Mesendoderm (in vitro differentiated cells): ENCODE data around the gene RSF1.

Experiments used
- DNase-seq: peaks from one replicate; pipeline ENCODE4 v3.0.0; 2013
- H2AK5ac ChIP-seq: 2 replicates; pipeline ENCODE4 v1.6.1; 2013; ENCODE audit warnings: low read length, inconsistent platforms
- H2BK120ac ChIP-seq: 2 replicates; pipeline ENCODE4 v1.6.1; 2013; ENCODE audit warnings: low read depth, mild to moderate bottlenecking, low read length, moderate library complexity, mixed read lengths
- H2BK15ac ChIP-seq: replicated peaks from 2 replicates; pipeline ENCODE4 v1.6.1; 2013; ENCODE audit warnings: low read depth, mild to moderate bottlenecking, moderate library complexity
- H2BK5ac ChIP-seq: 2 replicates; pipeline ENCODE4 v1.6.1; 2013; ENCODE audit warnings: low read length, inconsistent platforms
- H3K18ac ChIP-seq: 2 replicates; pipeline ENCODE4 v1.6.1; 2013; ENCODE audit warnings: mild to moderate bottlenecking, low read length, mixed read lengths
- H3K23ac ChIP-seq: one replicate; pipeline ENCODE4 v1.6.1; 2013; ENCODE audit warnings: low read length
- H3K27ac ChIP-seq: 2 replicates; pipeline ENCODE4 v1.5.1; 2013; ENCODE audit warnings: low read depth, mild to moderate bottlenecking, inconsistent platforms, low read length, moderate library complexity
- H3K27me3 ChIP-seq: 2 replicates; pipeline ENCODE4 v1.6.1; 2013; ENCODE audit warnings: low read length, control low read depth, mild to moderate bottlenecking, inconsistent platforms; ENCODE audit not compliant: insufficient read depth, poor library complexity
- H3K36me3 ChIP-seq: 2 replicates; pipeline ENCODE4 v1.6.1; 2013; ENCODE audit warnings: low read length, inconsistent platforms; ENCODE audit not compliant: control insufficient read depth, insufficient read depth
- H3K4ac ChIP-seq: one replicate; pipeline ENCODE4 v1.6.1; 2013; ENCODE audit warnings: low read depth, mild to moderate bottlenecking, low read length, moderate library complexity
- H3K4me1 ChIP-seq: 2 replicates; pipeline ENCODE4 v1.6.1; 2013; ENCODE audit warnings: low read depth, low read length, inconsistent platforms; ENCODE audit not compliant: control insufficient read depth
- H3K4me2 ChIP-seq: 2 replicates; pipeline ENCODE4 v1.6.1; 2013; ENCODE audit warnings: low read length
- H3K4me3 ChIP-seq: 2 replicates; pipeline ENCODE4 v1.5.1; 2013; ENCODE audit warnings: mild to moderate bottlenecking, low read length
- H3K56ac ChIP-seq: one replicate; pipeline ENCODE4 v1.6.1; 2013; ENCODE audit warnings: low read length
- H3K79me1 ChIP-seq: 2 replicates; pipeline ENCODE4 v1.6.1; 2013; ENCODE audit warnings: low read length, inconsistent platforms
- H3K79me2 ChIP-seq: 2 replicates; pipeline ENCODE4 v1.6.1; 2013; ENCODE audit warnings: mild to moderate bottlenecking, low read length; ENCODE audit not compliant: control insufficient read depth, insufficient read depth
- H3K9ac ChIP-seq: 2 replicates; pipeline ENCODE4 v1.6.1; 2013; ENCODE audit warnings: low read length, inconsistent platforms
- H4K5ac ChIP-seq: one replicate; pipeline ENCODE4 v1.6.1; 2013; ENCODE audit warnings: low read length
- H4K8ac ChIP-seq: one replicate; pipeline ENCODE4 v1.6.1; 2013; ENCODE audit warnings: low read depth, mild to moderate bottlenecking, control low read depth, low read length, moderate library complexity
- WGBS: extraction: QIAGEN DNeasy Blood & Tissue Kit; methylation state at CpG from one replicate; pipeline ENCODE4 v1.1.7; 2013; ENCODE audit warnings: low lambda C conversion rate, missing lambda C conversion rate; ENCODE audit not compliant: insufficient coverage; ENCODE audit errors: extremely low coverage; 5-methylcytosine and 5-hydroxymethylcytosine counted together

RSF1 gene

GRCh38 chr11:77728203-77728786 is 92.2 kb downstream of the RSF1 start:
- no CpG with 5 or more reads among the region's 5 CpGs for WGBS
- Histone ChIP-seq H2BK5ac (no peak overlapping the region), H3K18ac (no peak overlapping the region), H3K4me3 (no peak overlapping the region), H3K4ac (no peak overlapping the region), H2BK15ac (no peak overlapping the region), H3K27me3 (no peaks in the 10 kb centered on the region), H4K5ac (no peak overlapping the region), H2BK120ac (no peak overlapping the region), H4K8ac (no peak overlapping the region), H3K27ac (no peak overlapping the region), H3K23ac (no peak overlapping the region), H3K56ac (no peak overlapping the region), H3K9ac (no peak overlapping the region), H3K79me1 (no peaks in the 10 kb centered on the region), H3K4me2 (no peak overlapping the region), H2AK5ac (no peak overlapping the region), H3K4me1 (no peaks in the 10 kb centered on the region), H3K36me3 (no peaks in the 10 kb centered on the region), H3K79me2 (no peaks in the 10 kb centered on the region)
- no peak for DNase-seq

GRCh38 chr11:77726524-77726923 is 94.0 kb downstream of the RSF1 start:
- no peak overlapping the region for H3K18ac ChIP-seq
- DNase-seq, result no peak

GRCh38 chr11:77725433-77725832 is 95.1 kb downstream of the RSF1 start:
- Histone ChIP-seq H2AK5ac (no peak overlapping the region), H2BK15ac (no peak overlapping the region), H3K56ac (no peak overlapping the region), H2BK5ac (no peak overlapping the region), H3K4me1 (no peaks in the 10 kb centered on the region), H2BK120ac (no peak overlapping the region), H4K5ac (no peak overlapping the region), H3K9ac (no peak overlapping the region), H4K8ac (no peak overlapping the region), H3K4ac (no peak overlapping the region), H3K23ac (no peak overlapping the region), H3K79me1 (no peaks in the 10 kb centered on the region), H3K27me3 (no peaks in the 10 kb centered on the region), H3K36me3 (no peaks in the 10 kb centered on the region), H3K4me3 (no peak overlapping the region), H3K79me2 (no peaks in the 10 kb centered on the region), H3K18ac (no peak overlapping the region), H3K27ac (no peak overlapping the region), H3K4me2 (no peak overlapping the region)
- DNase-seq, result no peak
- WGBS, result no CpG with 5 or more reads among the region's 3 CpGs

More at GRCh38 chr11:77726524-77726923, 94.0 kb downstream of the RSF1 start:
- H2BK5ac ChIP-seq, result no peak overlapping the region
- H3K27ac ChIP-seq, result no peak overlapping the region
- no peak overlapping the region for H4K5ac ChIP-seq
- no peaks in the 10 kb centered on the region for H3K27me3 ChIP-seq
- no peaks in the 10 kb centered on the region for H3K79me2 ChIP-seq
- no peak overlapping the region for H2AK5ac ChIP-seq
- no peak overlapping the region for H4K8ac ChIP-seq
- H3K56ac ChIP-seq, result no peak overlapping the region
- H3K9ac ChIP-seq, result no peak overlapping the region
- no peak overlapping the region for H3K4me3 ChIP-seq
- H3K36me3 ChIP-seq, result no peaks in the 10 kb centered on the region
- H3K79me1 ChIP-seq, result no peaks in the 10 kb centered on the region
- H2BK15ac ChIP-seq, result no peak overlapping the region
- H3K4ac ChIP-seq, result no peak overlapping the region
- H2BK120ac ChIP-seq, result no peak overlapping the region
- WGBS, result no CpG with 5 or more reads among the region's 2 CpGs
- no peak overlapping the region for H3K4me2 ChIP-seq
- no peaks in the 10 kb centered on the region for H3K4me1 ChIP-seq
- no peak overlapping the region for H3K23ac ChIP-seq

- Histone ChIP-seq H3K27me3 (no peaks in the 10 kb centered on the region), H3K36me3 (no peaks in the 10 kb centered on the region), H2BK5ac (no peak overlapping the region), H4K5ac (no peak overlapping the region), H3K9ac (no peak overlapping the region), H3K27ac (no peak overlapping the region), H3K79me1 (no peaks in the 10 kb centered on the region), H3K4me2 (no peak overlapping the region), H2BK15ac (no peak overlapping the region), H3K18ac (no peak overlapping the region), H3K4ac (no peak overlapping the region), H3K56ac (no peak overlapping the region), H3K23ac (no peak overlapping the region), H4K8ac (no peak overlapping the region), H3K4me3 (no peak overlapping the region), H2AK5ac (no peak overlapping the region), H3K4me1 (no peaks in the 10 kb centered on the region), H2BK120ac (no peak overlapping the region), H3K79me2 (no peaks in the 10 kb centered on the region)
- WGBS, result no CpG with 5 or more reads among the region's 4 CpGs
- DNase-seq, result peak; percentile 18
These were observed 95.9 kb downstream of the RSF1 start for GRCh38 chr11:77724636-77725035.

- no peak for DNase-seq
- no peak overlapping the region for H4K5ac ChIP-seq
- H3K4me2 ChIP-seq, result no peak overlapping the region
- no peaks in the 10 kb centered on the region for H3K36me3 ChIP-seq
- no peaks in the 10 kb centered on the region for H3K4me1 ChIP-seq
- H3K4me3 ChIP-seq, result no peak overlapping the region
- H3K9ac ChIP-seq, result no peak overlapping the region
- H2BK5ac ChIP-seq, result no peak overlapping the region
- H3K4ac ChIP-seq, result no peak overlapping the region
- H3K79me1 ChIP-seq, result no peaks in the 10 kb centered on the region
- no peaks in the 10 kb centered on the region for H3K79me2 ChIP-seq
- no peak overlapping the region for H3K18ac ChIP-seq
- no CpG with 5 or more reads among the region's 2 CpGs for WGBS
- no peak overlapping the region for H3K23ac ChIP-seq
- no peak overlapping the region for H2BK15ac ChIP-seq
- H2AK5ac ChIP-seq, result no peak overlapping the region
- no peak overlapping the region for H4K8ac ChIP-seq
- H2BK120ac ChIP-seq, result no peak overlapping the region
- H3K56ac ChIP-seq, result no peak overlapping the region
- H3K27ac ChIP-seq, result no peak overlapping the region
- no peaks in the 10 kb centered on the region for H3K27me3 ChIP-seq
These were observed 97.5 kb downstream of the RSF1 start for GRCh38 chr11:77723024-77723423.

- DNase-seq, result no peak
- H4K5ac ChIP-seq, result no peak overlapping the region
- no peak overlapping the region for H2AK5ac ChIP-seq
- H3K4ac ChIP-seq, result no peak overlapping the region
- H3K9ac ChIP-seq, result no peak overlapping the region
- no peaks in the 10 kb centered on the region for H3K79me1 ChIP-seq
- H3K4me3 ChIP-seq, result no peak overlapping the region
- no peak overlapping the region for H4K8ac ChIP-seq
- H3K4me1 ChIP-seq, result no peaks in the 10 kb centered on the region
- H3K27ac ChIP-seq, result no peak overlapping the region
- H3K4me2 ChIP-seq, result no peak overlapping the region
- H3K79me2 ChIP-seq, result no peaks in the 10 kb centered on the region
- H3K56ac ChIP-seq, result no peak overlapping the region
- WGBS, result no CpG with 5 or more reads among the region's 1 CpG
- H3K18ac ChIP-seq, result no peak overlapping the region
- H2BK5ac ChIP-seq, result no peak overlapping the region
- no peak overlapping the region for H3K23ac ChIP-seq
- no peak overlapping the region for H2BK15ac ChIP-seq
- H3K27me3 ChIP-seq, result no peaks in the 10 kb centered on the region
- H3K36me3 ChIP-seq, result no peaks in the 10 kb centered on the region
- H2BK120ac ChIP-seq, result no peak overlapping the region
These were observed 110.2 kb downstream of the RSF1 start for GRCh38 chr11:77710358-77710757.
